ENCODE data around the gene CCDC92B. TPM values are rescaled to one million over a fixed set of nuclear protein-coding genes. Genes with fewer than 3 reads are reported as not detected.

Gene CCDC92B
- total and polyA plus RNA-seq, 2 of the 13 experiments (the other 11 are each of a cell fraction or from before 2014, with no cell fraction given): not detected

DNA sequence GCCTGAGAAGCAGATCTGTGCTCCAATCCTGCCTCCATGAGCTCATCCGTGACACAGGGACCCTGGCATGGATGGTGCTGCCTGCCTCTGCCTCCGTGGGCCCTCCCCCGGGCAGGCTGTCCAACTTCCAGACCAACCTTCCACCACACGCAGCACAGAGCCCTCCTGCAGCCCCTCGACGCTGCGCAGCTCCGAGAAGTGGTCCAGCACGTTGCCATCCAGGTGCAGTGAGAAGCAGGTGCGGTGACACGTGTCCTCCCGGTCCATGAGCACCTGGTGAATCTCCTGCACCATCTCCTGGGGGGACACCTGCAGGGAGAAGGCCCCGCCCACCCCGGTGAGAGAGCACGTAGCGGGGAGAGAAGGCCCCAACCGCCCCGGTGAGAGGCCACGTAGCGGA lies 46.3 kb downstream of the CCDC92B start:
- WGBS (ENCODE audit: low lambda C conversion rate): 96% methylated on average over 9 of the region's 20 CpGs
- Histone ChIP-seq H4K20me1 (ENCODE audit: insufficient read depth, low read length) (peaks cover 34% of the 10 kb centered on the region), H3K27ac (ENCODE audit: extremely low read length, insufficient read depth, low read length) (no peak overlapping the region), H3K27me3 (ENCODE audit: control insufficient read depth in 1 of 2, insufficient read depth in 2 of 2, low read length in 2 of 2) (no peaks in the 10 kb centered on the region), H3K4me2 (ENCODE audit: low read depth, low read length) (no peak overlapping the region), H3K9me3 (ENCODE audit: low read length) (no peaks in the 10 kb centered on the region), H3K4me3 (replicated peaks in 1 of 3; ENCODE audit: insufficient read depth in 1 of 3, low read depth in 2 of 3, low read length in 3 of 3) (no peak overlapping the region), H3K9ac (ENCODE audit: insufficient read depth, low read depth, low read length) (no peak overlapping the region), H3K4me1 (ENCODE audit: insufficient read depth, low read length) (peaks cover 32% of the 10 kb centered on the region), H3K36me3 (replicated peaks in 1 of 2; ENCODE audit: control insufficient read depth in 1 of 2, insufficient read depth in 2 of 2, low read length in 2 of 2) (peaks cover 32 to 71% of the 10 kb centered on the region in 2 experiments), H3K79me2 (ENCODE audit: insufficient read depth, low read length) (peaks cover 35% of the 10 kb centered on the region), H2AFZ (ENCODE audit: low read length) (no peak overlapping the region)
- intact Hi-C loops (cut with micrococcal nuclease; ENCODE audit: unreplicated experiment) (no loop called here), in situ Hi-C loops (cut with HindIII; ENCODE audit: extremely low pct_ligation_motif_present, low pct_unique_long_range_greater_than_20kb) (no loop called here)
- TF ChIP-seq, protein P1, sequence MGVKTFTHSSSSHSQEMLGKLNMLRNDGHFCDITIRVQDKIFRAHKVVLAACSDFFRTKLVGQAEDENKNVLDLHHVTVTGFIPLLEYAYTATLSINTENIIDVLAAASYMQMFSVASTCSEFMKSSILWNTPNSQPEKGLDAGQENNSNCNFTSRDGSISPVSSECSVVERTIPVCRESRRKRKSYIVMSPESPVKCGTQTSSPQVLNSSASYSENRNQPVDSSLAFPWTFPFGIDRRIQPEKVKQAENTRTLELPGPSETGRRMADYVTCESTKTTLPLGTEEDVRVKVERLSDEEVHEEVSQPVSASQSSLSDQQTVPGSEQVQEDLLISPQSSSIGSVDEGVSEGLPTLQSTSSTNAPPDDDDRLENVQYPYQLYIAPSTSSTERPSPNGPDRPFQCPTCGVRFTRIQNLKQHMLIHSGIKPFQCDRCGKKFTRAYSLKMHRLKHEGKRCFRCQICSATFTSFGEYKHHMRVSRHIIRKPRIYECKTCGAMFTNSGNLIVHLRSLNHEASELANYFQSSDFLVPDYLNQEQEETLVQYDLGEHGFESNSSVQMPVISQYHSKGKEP (CRISPR knock-in tag; IDR thresholded peaks at IDR 0.05): no peak
- TF ChIP-seq, protein P2, sequence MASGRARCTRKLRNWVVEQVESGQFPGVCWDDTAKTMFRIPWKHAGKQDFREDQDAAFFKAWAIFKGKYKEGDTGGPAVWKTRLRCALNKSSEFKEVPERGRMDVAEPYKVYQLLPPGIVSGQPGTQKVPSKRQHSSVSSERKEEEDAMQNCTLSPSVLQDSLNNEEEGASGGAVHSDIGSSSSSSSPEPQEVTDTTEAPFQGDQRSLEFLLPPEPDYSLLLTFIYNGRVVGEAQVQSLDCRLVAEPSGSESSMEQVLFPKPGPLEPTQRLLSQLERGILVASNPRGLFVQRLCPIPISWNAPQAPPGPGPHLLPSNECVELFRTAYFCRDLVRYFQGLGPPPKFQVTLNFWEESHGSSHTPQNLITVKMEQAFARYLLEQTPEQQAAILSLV (CRISPR knock-in tag; IDR thresholded peaks at IDR 0.05; ENCODE audit: borderline replicate concordance): no peak
- no peak for TF ChIP-seq ZZZ3 (CRISPR knock-in tag; IDR thresholded peaks at IDR 0.05; ENCODE audit: borderline replicate concordance)
- TF ChIP-seq ZSCAN29 (CRISPR knock-in tag; conservative IDR thresholded peaks at IDR 0.05): no peak
- TF ChIP-seq ISX (CRISPR knock-in tag; conservative IDR thresholded peaks at IDR 0.05): no peak
- TF ChIP-seq ZNF180 (CRISPR knock-in tag; IDR thresholded peaks at IDR 0.05; ENCODE audit: borderline replicate concordance, low read depth): no peak
- no peak for TF ChIP-seq ZNF891 (CRISPR knock-in tag; IDR thresholded peaks at IDR 0.05)
- no peak for TF ChIP-seq ZNF556 (CRISPR knock-in tag; IDR thresholded peaks at IDR 0.05; ENCODE audit: borderline replicate concordance)
- no peak for TF ChIP-seq HNRNPUL1 (IDR thresholded peaks at IDR 0.05; ENCODE audit: low read depth, low read length)
- no peak for TF ChIP-seq ZNF83 (CRISPR knock-in tag; IDR thresholded peaks at IDR 0.05; ENCODE audit: borderline replicate concordance)
- TF ChIP-seq ATF7 (IDR thresholded peaks at IDR 0.05): no peak
- no peak for TF ChIP-seq ATF7 (CRISPR knock-in tag; IDR thresholded peaks at IDR 0.05)
- ATAC-seq (no peak), FAIRE-seq (no peak), DNase-seq (ENCODE audit: low spot score) (no peak)
- no TSS peak for BruUV-seq (replicated peaks)
- CTCF ChIA-PET (ENCODE audit: low intra/inter-chr PET ratio, low total read pairs): no interaction called here
- POLR2A ChIA-PET: no interaction called here
